ENCODE results near the gene MUS81. TPM values are rescaled to one million over a fixed set of nuclear protein-coding genes. Genes with fewer than 3 reads are reported as not detected.
A peak's percentile ranks its signal among the peaks of the same experiment; 100 is the strongest.

Gene MUS81
- total and polyA plus RNA-seq, 2 of the 13 experiments (the other 11 are each of a cell fraction or from before 2014, with no cell fraction given): 25.6 to 30.2 TPM

GRCh38 chr11:65868076-65868667, 7.9 kb downstream of the MUS81 start (continued):
- TF ChIP-seq ARID5B (CRISPR knock-in tag; IDR thresholded peaks at IDR 0.05) (no peak), JUNB (CRISPR knock-in tag; IDR thresholded peaks at IDR 0.05; ENCODE audit: borderline replicate concordance) (no peak), ZBTB2 (CRISPR knock-in tag; IDR thresholded peaks at IDR 0.05; ENCODE audit: low read depth) (no peak), MTA1 (CRISPR knock-in tag; IDR thresholded peaks at IDR 0.05; ENCODE audit: borderline replicate concordance) (no peak), GZF1 (CRISPR knock-in tag; IDR thresholded peaks at IDR 0.05) (no peak), ZNF768 (CRISPR knock-in tag; IDR thresholded peaks at IDR 0.05) (0 out of 2 replicates have a peak, but pooled peaks have one; percentile 15), ZNF609 (CRISPR knock-in tag; IDR thresholded peaks at IDR 0.05; ENCODE audit: borderline replicate concordance) (no peak), BATF2 (CRISPR knock-in tag; IDR thresholded peaks at IDR 0.05) (no peak), ZNF160 (CRISPR knock-in tag; IDR thresholded peaks at IDR 0.05) (no peak), CBX1 (IDR thresholded peaks at IDR 0.05; ENCODE audit: low read depth) (no peak)

Data from HepG2 (cell line).